ENCODE measurements around the gene NTM. TPM values are rescaled to one million over a fixed set of nuclear protein-coding genes. Genes with fewer than 3 reads are reported as not detected.

NTM gene
- total RNA-seq, 2 donors from 2014 or later, result 0.26 to 3.6 TPM

DNA sequence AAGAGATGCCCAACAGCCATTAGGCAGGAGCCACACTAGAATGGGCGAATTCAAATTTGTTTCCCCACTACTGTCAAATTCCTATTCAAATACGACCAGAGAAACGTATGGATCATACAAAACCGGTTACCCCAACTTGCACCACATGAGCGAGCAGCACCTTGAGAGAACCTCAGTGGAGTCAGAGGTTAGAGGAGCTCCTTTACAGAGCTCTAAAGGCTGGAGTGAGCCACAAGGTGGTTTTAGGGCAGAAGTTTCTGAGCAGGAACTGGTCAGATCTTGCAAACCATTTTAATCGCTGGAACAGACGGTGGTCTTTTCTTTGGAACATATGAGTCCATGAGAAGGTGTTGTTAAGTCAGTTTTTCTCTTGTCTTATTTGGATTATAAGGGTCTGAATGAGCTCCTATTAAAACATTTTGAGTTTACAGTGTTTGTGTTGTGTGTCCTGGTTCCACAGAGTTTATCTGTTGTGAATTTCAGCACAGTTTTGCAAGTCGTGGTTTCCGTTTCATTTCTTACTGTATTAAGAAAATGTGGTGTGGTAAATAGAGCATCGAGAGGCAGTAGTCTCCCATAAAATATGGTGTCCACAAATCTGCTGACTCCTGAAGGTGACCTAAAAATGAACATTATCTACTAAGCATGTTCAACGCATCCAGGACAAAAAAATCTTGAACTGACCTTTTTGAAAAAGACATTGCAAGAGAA is 471.7 kb downstream of the NTM start:
- no peak overlapping the region for H3K27ac ChIP-seq

DNA sequence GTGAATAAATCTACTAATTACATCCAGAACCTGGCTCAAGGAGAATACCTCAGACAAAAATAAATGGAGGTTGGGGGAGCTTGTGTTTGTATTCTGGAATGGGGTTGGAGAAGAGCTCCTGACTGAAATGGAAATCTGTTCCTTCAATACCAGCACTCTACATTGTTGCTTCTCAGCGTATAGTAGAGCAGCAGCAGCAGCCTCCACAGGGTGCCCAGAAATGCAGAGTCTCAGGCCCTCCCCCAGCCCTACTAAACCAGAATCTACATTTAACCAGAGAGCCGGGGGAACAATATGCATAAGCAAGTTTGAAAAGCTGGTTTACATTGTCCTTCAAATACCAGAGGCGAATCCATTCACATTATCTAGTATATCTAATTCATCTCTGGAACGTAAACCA is 474.8 kb downstream of the NTM start:
- H3K9me3 ChIP-seq, result no peaks in the 10 kb centered on the region
- no peak overlapping the region for H3K27ac ChIP-seq
- no peaks in the 10 kb centered on the region for H3K36me3 ChIP-seq (replicated peaks in 1 of 2; ENCODE audit: insufficient read depth in 1 of 2, low read depth in 2 of 2)
- no peaks in the 10 kb centered on the region for H3K4me1 ChIP-seq
- WGBS, 2 donors, result 38 to 54% methylated on average over 4 of the region's 4 CpGs
- H3K27me3 ChIP-seq, result no peaks in the 10 kb centered on the region
- intact Hi-C loops (cut with DNase I), result no loop called here
- no peak overlapping the region for H3K4me3 ChIP-seq
- TF ChIP-seq POLR2A (IDR thresholded peaks at IDR 0.05), result no peak
- TF ChIP-seq, protein P1, sequence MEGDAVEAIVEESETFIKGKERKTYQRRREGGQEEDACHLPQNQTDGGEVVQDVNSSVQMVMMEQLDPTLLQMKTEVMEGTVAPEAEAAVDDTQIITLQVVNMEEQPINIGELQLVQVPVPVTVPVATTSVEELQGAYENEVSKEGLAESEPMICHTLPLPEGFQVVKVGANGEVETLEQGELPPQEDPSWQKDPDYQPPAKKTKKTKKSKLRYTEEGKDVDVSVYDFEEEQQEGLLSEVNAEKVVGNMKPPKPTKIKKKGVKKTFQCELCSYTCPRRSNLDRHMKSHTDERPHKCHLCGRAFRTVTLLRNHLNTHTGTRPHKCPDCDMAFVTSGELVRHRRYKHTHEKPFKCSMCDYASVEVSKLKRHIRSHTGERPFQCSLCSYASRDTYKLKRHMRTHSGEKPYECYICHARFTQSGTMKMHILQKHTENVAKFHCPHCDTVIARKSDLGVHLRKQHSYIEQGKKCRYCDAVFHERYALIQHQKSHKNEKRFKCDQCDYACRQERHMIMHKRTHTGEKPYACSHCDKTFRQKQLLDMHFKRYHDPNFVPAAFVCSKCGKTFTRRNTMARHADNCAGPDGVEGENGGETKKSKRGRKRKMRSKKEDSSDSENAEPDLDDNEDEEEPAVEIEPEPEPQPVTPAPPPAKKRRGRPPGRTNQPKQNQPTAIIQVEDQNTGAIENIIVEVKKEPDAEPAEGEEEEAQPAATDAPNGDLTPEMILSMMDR (IDR thresholded peaks at IDR 0.05), result no peak
- ATAC-seq, result no peak
- DNase-seq, result no peak

More for the DNA sequence above, 471.7 kb downstream of the NTM start:
- DNase-seq (no peak), ATAC-seq (no peak)
- intact Hi-C loops (cut with DNase I), result no loop called here
- Histone ChIP-seq H3K4me1 (no peaks in the 10 kb centered on the region), H3K9me3 (no peaks in the 10 kb centered on the region), H3K4me3 (no peak overlapping the region), H3K36me3 (replicated peaks in 1 of 2; ENCODE audit: insufficient read depth in 1 of 2, low read depth in 2 of 2) (no peaks in the 10 kb centered on the region), H3K27me3 (no peaks in the 10 kb centered on the region)
- WGBS, 2 donors, result 68 to 78% methylated on average over 11 of the region's 11 CpGs
- TF ChIP-seq, protein P1 (IDR thresholded peaks at IDR 0.05), result no peak
- TF ChIP-seq POLR2A (IDR thresholded peaks at IDR 0.05), result no peak

DNA sequence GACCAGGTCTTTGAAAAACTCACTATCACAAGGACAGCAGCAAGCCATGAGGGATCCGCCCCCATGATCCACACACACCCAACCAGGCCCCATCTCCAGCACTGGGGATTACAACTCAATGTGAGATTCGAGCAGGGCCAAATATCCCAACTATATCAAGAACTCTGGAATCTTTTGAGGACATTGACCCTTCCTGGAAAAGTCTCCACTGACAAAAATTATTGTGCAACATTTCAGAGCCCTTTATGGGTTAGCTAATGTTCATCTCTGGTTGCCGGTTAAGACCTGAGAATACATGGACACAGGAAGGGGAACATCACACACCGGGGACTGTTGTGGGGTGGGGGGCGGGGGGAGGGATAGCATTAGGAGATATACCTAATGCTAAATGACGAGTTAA is 479.1 kb downstream of the NTM start:
- no peak for ATAC-seq
- H3K36me3 ChIP-seq (replicated peaks in 1 of 2; ENCODE audit: insufficient read depth in 1 of 2, low read depth in 2 of 2), result no peaks in the 10 kb centered on the region
- 64 to 69% methylated on average over 5 to 6 of the region's 6 CpGs for WGBS, 2 donors
- H3K9me3 ChIP-seq, result no peaks in the 10 kb centered on the region
- TF ChIP-seq, protein P1 (IDR thresholded peaks at IDR 0.05), result no peak
- TF ChIP-seq POLR2A (IDR thresholded peaks at IDR 0.05), result no peak
- intact Hi-C loops (cut with DNase I), result no loop called here
- H3K4me3 ChIP-seq, result no peak overlapping the region
- H3K4me1 ChIP-seq, result no peaks in the 10 kb centered on the region
- no peak for DNase-seq
- H3K27ac ChIP-seq, result no peak overlapping the region
- H3K27me3 ChIP-seq, result no peaks in the 10 kb centered on the region

DNA sequence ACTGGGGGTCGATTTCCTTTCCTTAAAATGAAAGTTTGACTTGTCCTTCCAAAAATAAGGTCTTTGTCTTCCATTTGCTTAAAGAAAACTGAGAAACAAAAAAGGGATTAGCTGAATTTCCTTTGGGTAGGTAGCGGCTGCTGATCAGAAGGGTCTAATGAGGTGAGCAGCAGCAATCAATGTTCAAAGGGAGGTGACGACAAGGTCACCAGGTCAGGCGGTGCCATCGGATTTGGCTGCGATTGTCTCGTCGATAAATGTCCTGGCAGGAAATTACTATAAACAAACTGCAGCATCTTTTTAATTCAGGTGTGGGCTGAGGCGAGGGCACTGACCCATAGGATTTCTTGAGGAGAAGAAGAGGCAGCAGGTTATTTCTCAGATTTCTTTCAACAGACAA is 480.1 kb downstream of the NTM start:
- H3K27me3 ChIP-seq, result no peaks in the 10 kb centered on the region
- no peaks in the 10 kb centered on the region for H3K36me3 ChIP-seq (replicated peaks in 1 of 2; ENCODE audit: insufficient read depth in 1 of 2, low read depth in 2 of 2)
- DNase-seq (no peak), ATAC-seq (no peak)
- intact Hi-C loops (cut with DNase I), result no loop called here
- no peaks in the 10 kb centered on the region for H3K4me1 ChIP-seq
- no peak overlapping the region for H3K4me3 ChIP-seq
- 37 to 48% methylated on average over 9 of the region's 9 CpGs for WGBS, 2 donors
- no peaks in the 10 kb centered on the region for H3K9me3 ChIP-seq
- H3K27ac ChIP-seq, result no peak overlapping the region
- TF ChIP-seq, protein P1 (IDR thresholded peaks at IDR 0.05), result no peak
- TF ChIP-seq POLR2A (IDR thresholded peaks at IDR 0.05), result no peak
